Ovary (tissue), 9 donors: ENCODE data around the gene MNAT1. TPM values are rescaled to one million over a fixed set of nuclear protein-coding genes. Genes with fewer than 3 reads are reported as not detected.

Experiments
- DNase-seq, 5 donors: peaks; one replicate each; pipeline ENCODE4 v3.0.0-alpha.2; 2019 to 2020
- H3K27ac ChIP-seq, 2 donors: fragments of 200-600 bp; one replicate each; pipeline versions ENCODE4 v1.5.1 to v1.8.0; 2019 to 2022
- H3K27me3 ChIP-seq: fragments of 200-600 bp; one replicate; pipeline ENCODE4 v1.8.0; 2022
- H3K36me3 ChIP-seq: fragments of 200-600 bp; sonication (generic); one replicate; pipeline ENCODE4 v1.5.1; 2019
- H3K4me1 ChIP-seq: one replicate; pipeline ENCODE4 v1.8.1; 2013; ENCODE audit warnings: mild to moderate bottlenecking, moderate library complexity; ENCODE audit not compliant: insufficient read depth
- H3K4me3 ChIP-seq: fragments of 200-600 bp; sonication (generic); one replicate; pipeline ENCODE4 v1.5.1; 2017
- H3K9me3 ChIP-seq, 2 donors: fragments of 200-600 bp in 1 of 2; sonication (generic) in 1 of 2; one replicate each; pipeline versions ENCODE4 v1.5.1 to v1.8.1; 2013 to 2019; ENCODE audit warnings: mild to moderate bottlenecking in 1 of 2, moderate library complexity in 1 of 2
- CTCF ChIP-seq, 3 donors: fragments of 450-650 bp in 2 of 3; fragments of 200-600 bp in 1 of 3; IDR thresholded peaks; one replicate each; pipeline versions ENCODE4 v1.5.1 to v1.8.0; 2016 to 2022; ENCODE audit warnings: antibody characterized with exemption in 3 of 3, mild to moderate bottlenecking in 1 of 3
- EP300 ChIP-seq: sonication (generic); formaldehyde crosslinking; IDR thresholded peaks from one replicate; pipeline ENCODE4 v1.6.1; 2017; ENCODE audit warnings: antibody characterized with exemption
- POLR2A ChIP-seq: fragments of 450-650 bp; IDR thresholded peaks from one replicate; pipeline ENCODE4 v1.6.1; 2017; ENCODE audit warnings: antibody characterized with exemption, mild to moderate bottlenecking, moderate library complexity
- WGBS, 3 donors: extraction: QIAGEN DNeasy Blood & Tissue Kit in 1 of 3; methylation state at CpG; one replicate each; pipeline versions ENCODE4 v1.1.5 to v1.1.7; 2013 to 2017; 5-methylcytosine and 5-hydroxymethylcytosine counted together
- intact Hi-C, 4 donors: fragments of 100-400 bp; cut with DNase I; formaldehyde crosslinking; loops; one replicate each; pipeline versions ENCODE4 v1.11.0 to v1.15.1; 2022 to 2023
- polyA plus RNA-seq, 2 donors: library from polyadenylated mRNA; stranded (reverse); fragments of 200-250 nt in 1 of 2; fragments of 350-450 nt in 1 of 2; fragmentation: Illumina TruSeq in 1 of 2; extraction: RNeasy Lipid Tissue Mini Kit (QIAGEN cat#74804) in 1 of 2; gene quantifications; one replicate each; pipeline ENCODE4 v1.2.3, GENCODE V29; 2013 to 2014
- total RNA-seq, 7 donors: library from RNA; depleted of rRNA in 2 of 7; stranded (reverse); fragments of >200 nt in 2 of 7; fragmentation: NEBNext Ultra II Directional in 3 of 7; extraction: Animal tissue kit (Norgen Biotek cat#: 25700) in 3 of 7; gene quantifications; one replicate each; pipeline versions ENCODE4 v1.1.0 to v1.2.4, GENCODE V29; 2016 to 2023
- donor health status: DM: no; HTN: no; CAD: no; lungs with moderate emphysema.
- donor health status: DM: no; HTN: no; CAD: no.
- donor health status: Bipolar disorder and iron deficiency.
- donor health status: DM: yes; HTN: yes; CAD: no.
- donor health status: DM: no; HTN: no; CAD: no.
- donor health status: DM: yes; HTN: yes; CAD: no.

MNAT1 gene
- total and polyA plus RNA-seq, 9 donors, result 23.0 to 59.4 (median 32.8) TPM

DNA sequence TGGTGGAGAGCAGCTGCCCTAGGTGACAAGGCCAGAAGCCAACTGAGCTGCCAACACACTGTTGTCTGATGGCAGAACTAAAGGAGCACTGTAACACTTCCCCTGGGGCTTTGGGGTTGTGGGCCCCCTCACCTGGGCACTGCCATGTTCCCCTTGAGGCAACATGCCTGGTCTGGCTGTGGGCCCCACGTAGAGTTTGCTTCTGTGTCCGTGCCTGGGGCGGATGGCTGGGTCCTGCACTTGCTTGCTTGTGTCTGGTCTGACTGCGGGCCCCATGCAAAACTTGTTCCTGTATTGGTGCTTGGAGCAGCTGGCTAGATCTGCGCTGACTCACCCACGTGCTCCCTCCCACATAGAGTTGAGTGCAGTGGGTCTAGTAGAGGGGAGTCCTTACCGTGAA is 78.4 kb downstream of the MNAT1 start:
- H3K4me3 ChIP-seq, result no peak overlapping the region
- H3K9me3 ChIP-seq, result no peaks in the 10 kb centered on the region
- intact Hi-C loops, result no loop called here
- H3K4me1 ChIP-seq, result no peaks in the 10 kb centered on the region
- H3K27ac ChIP-seq, result no peak overlapping the region
- WGBS, 3 donors, result 95 to 98% (median 96%) methylated on average over 7 of the region's 7 CpGs
- no peaks in the 10 kb centered on the region for H3K27me3 ChIP-seq
- H3K36me3 ChIP-seq, result peaks cover 2% of the 10 kb centered on the region
- no peak for TF ChIP-seq POLR2A
- TF ChIP-seq CTCF (IDR thresholded peaks at IDR 0.05), result no peak
- no peak for TF ChIP-seq EP300
- DNase-seq, result no peak

DNA sequence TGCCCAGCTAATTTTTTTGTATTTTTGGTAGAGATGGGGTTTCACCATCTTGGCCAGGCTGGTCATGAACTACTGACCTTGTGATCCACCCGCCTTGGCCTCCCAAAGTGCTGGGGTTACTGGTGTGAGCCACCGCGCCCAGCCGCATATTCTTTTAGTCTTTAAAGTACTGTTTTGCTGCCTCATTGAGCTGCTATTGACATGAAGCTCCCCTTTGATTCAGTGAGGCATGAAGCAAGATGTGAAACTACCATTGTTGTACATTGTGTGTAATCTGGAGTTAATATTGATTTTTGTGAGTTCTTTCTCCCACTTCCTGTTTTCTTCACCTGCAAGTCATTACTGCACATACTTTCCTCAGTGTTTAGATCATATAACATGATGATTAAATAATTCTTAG is 80.8 kb downstream of the MNAT1 start:
- Histone ChIP-seq H3K36me3 (peaks cover 2% of the 10 kb centered on the region), H3K27ac (no peak overlapping the region), H3K9me3 (no peaks in the 10 kb centered on the region), H3K27me3 (no peaks in the 10 kb centered on the region), H3K4me3 (no peak overlapping the region), H3K4me1 (no peaks in the 10 kb centered on the region)
- WGBS, 3 donors, result 99% methylated on average over 4 of the region's 4 CpGs
- DNase-seq, result no peak
- TF ChIP-seq POLR2A (no peak), EP300 (no peak), CTCF (IDR thresholded peaks at IDR 0.05) (no peak)
- intact Hi-C loops, result no loop called here

DNA sequence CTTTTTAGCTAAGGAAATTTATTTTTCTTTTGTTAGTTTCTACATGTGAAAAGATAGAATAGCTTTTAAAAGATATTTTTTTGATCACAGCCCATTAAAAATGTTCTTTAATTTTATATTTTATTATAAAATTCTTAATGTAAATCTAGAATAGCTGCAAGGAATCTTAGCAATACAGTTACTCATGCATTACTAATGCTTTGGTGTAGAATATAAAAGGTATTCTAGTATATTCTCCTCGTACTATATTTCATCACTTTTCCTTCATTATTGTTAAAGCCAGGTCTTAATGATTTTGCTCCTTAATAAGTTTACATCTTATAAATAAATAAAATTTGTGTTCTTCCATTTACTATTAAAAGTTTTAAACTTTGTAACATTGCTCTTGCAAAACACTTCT is 82.6 kb downstream of the MNAT1 start:
- Histone ChIP-seq H3K9me3 (no peaks in the 10 kb centered on the region), H3K27me3 (no peaks in the 10 kb centered on the region), H3K27ac (no peak overlapping the region), H3K4me1 (no peaks in the 10 kb centered on the region), H3K4me3 (no peak overlapping the region), H3K36me3 (no peaks in the 10 kb centered on the region)
- intact Hi-C loops, result no loop called here
- no peak for DNase-seq
- TF ChIP-seq POLR2A, result no peak
- TF ChIP-seq EP300, result no peak
- no peak for TF ChIP-seq CTCF (IDR thresholded peaks at IDR 0.05)
- WGBS, 3 donors, result 95 to 99% (median 98%) methylated on average over 1 of the region's 1 CpG

GRCh38 chr14:60819575-60819974 is 85.0 kb downstream of the MNAT1 start:
- Histone ChIP-seq H3K36me3 (no peaks in the 10 kb centered on the region), H3K27me3 (no peaks in the 10 kb centered on the region), H3K4me1 (no peaks in the 10 kb centered on the region), H3K9me3 (no peaks in the 10 kb centered on the region), H3K4me3 (no peak overlapping the region), H3K27ac (no peak overlapping the region)
- DNase-seq, result no peak
- WGBS, 3 donors, result 90 to 94% (median 93%) methylated on average over 4 of the region's 4 CpGs
- intact Hi-C loops, result no loop called here
- TF ChIP-seq CTCF (IDR thresholded peaks at IDR 0.05) (no peak), EP300 (no peak), POLR2A (no peak)

- intact Hi-C loops, result no loop called here
- Histone ChIP-seq H3K27me3 (no peaks in the 10 kb centered on the region), H3K4me1 (peaks cover 2% of the 10 kb centered on the region), H3K9me3 (peaks cover 0 to 5% of the 10 kb centered on the region in 2 donors), H3K4me3 (no peak overlapping the region), H3K27ac (no peak overlapping the region), H3K36me3 (no peaks in the 10 kb centered on the region)
- DNase-seq, result no peak
- WGBS, 3 donors, result 87 to 98% (median 97%) methylated on average over 5 of the region's 5 CpGs
- TF ChIP-seq EP300 (no peak), POLR2A (no peak), CTCF (IDR thresholded peaks at IDR 0.05) (no peak)
Observed at GRCh38 chr14:60838601-60839000, 104.0 kb downstream of the MNAT1 start.
